Stimulated activated CD4-positive, alpha-beta T cell treated with anti-CD3 and anti-CD28 coated beads, Interleukin-4, amount 100 ng/mL, for 48 hours (primary cell): ENCODE results near the gene FBXL19.
A peak's percentile ranks its signal among the peaks of the same experiment; 100 is the strongest.

Source experiments
- DNase-seq, 2 donors: peaks; one replicate each; pipeline ENCODE4 v3.0.0-alpha.2; 2020; ENCODE audit warnings: low read depth in 2 of 2

Gene FBXL19

GRCh38 chr16:30986129-30986991 lies 63.0 kb downstream of the FBXL19 start:
- DNase-seq, result no peak

- no peak for DNase-seq
Measured at GRCh38 chr16:30987581-30988190, 64.3 kb downstream of the FBXL19 start.

GRCh38 chr16:30989469-30990047 lies 66.2 kb downstream of the FBXL19 start:
- DNase-seq, result no peak

DNA sequence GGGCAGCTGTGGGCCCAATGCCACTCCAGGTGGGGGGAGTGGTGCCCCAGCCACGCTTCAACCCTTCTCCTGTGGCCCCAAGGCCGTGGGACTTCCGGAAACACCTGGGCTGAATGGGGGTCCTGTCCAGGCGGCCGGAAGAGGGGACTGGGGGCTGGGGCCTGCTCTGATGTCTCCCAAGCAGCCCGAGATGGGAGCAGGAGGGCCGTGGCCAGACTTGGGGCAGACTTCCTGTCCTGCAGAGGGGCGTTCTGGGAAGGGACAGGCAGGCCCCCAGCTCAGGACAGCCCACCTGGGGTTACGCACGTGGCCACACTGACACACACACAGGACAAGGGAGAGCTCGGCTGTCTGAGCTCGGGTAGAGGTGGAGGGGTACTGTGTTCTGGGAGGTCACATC lies 66.7 kb downstream of the FBXL19 start:
- no peak for DNase-seq

DNA sequence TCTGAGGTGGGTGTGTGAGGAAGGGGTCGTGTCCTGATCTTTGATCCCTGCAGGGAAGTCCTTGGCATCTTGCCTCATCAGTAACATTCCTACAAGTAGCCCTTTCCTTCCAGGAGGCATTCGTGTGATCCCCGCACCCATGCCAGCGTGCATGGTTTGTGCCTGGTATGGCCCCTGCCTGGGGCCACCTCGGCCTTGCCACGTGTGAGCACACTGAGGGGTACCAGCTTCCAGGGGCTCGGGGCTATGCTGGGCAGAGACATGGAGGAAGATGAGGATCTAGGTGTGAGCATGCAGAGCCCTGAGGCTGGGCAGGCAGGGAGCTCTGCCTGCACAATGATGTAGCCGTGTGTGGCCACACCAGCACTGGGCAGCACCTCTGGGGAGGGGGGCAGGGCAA lies 67.7 kb downstream of the FBXL19 start:
- no peak for DNase-seq

GRCh38 chr16:30992276-30992780 lies 69.0 kb downstream of the FBXL19 start:
- DNase-seq, result no peak

GRCh38 chr16:30992931-30993816 lies 69.8 kb downstream of the FBXL19 start:
- no peak for DNase-seq

DNA sequence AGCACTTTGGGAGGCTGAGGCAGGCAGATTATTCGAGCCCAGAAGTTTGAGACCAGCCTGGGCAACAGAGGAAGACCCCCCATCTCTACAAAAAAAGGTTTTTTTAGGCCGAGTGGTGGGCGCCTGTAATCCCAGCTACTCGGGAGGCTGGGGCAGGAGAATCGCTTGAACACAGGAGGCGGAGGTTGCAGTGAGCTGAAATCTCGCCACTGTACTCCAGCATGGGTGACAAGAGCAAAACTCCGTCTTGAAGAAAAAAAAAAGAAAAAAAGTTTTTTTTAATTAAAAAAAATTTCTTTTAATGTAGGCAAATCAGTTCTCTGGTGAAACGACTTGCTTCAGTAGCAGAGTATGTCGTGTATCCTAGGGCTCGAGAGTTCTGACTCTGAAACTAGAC lies 72.6 kb downstream of the FBXL19 start:
- no peak for DNase-seq

DNA sequence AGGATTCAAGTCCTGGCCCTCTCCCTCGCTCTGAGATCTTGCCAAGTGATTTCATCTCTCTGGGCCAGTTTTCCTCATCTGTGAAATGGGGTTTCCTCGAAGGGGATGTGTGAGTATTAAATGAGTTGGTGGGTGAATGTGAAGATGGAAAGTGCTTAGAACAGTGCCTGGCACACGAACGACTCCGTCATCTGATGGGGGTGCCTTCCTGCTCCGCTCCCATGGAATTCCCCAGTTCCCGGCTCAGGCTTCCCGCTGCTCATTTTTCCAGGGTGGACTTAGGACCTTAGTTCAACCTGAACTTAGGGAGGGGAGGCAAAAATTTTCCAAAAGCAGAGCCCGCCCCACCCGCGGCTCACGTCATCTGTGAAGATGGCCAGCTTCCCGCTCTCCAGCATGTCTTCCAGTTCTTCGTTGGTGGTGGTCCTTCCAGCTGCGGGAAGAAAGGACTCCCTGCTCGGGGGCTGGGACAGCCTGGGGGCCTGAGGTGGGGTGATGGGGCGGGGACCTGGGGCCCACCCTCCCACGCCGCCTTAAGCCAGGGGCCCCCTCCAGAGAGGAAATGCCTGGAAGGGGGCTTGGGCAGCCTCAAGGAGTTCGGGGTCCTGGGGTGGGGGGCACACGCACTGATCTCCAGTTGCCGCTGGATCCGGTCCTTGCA lies 73.1 kb downstream of the FBXL19 start:
- no peak for DNase-seq

DNA sequence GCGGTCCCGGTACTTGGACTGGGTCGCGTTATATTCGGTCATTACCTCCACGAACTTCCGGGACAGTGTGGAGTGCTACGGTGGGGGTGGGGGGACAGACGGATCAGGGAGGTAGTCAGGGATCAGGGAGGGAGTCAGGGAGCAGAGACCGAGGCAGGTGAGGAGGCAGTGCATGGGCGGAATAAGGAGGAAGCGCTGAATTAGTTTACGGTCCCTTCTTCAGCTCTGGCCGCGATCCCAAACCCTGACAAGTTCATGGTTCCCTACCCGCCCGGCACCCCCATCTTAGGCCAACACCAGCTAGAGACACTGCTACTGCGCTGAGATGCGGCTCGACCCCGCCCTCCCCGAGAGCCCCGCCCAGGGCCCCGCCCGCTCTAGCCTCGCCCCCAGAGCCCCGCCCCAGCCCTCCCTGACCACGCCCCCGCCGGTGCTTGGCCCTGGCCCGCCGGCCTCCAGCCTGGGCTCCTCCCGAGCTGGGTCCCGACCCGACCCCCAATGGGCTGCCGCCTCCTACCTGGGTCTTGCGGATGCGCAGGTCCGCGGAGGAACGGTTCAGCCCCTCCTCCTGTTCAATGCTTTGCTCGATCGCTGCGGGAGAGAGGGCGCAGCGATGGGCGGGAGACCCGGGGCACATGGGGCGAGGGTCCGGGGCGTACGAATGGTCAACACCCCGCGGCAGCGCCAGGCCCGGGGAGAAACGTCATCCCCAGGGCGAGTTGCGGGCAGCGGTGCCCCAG lies 73.8 kb downstream of the FBXL19 start:
- peak; percentile 78 to 88 for DNase-seq

DNA sequence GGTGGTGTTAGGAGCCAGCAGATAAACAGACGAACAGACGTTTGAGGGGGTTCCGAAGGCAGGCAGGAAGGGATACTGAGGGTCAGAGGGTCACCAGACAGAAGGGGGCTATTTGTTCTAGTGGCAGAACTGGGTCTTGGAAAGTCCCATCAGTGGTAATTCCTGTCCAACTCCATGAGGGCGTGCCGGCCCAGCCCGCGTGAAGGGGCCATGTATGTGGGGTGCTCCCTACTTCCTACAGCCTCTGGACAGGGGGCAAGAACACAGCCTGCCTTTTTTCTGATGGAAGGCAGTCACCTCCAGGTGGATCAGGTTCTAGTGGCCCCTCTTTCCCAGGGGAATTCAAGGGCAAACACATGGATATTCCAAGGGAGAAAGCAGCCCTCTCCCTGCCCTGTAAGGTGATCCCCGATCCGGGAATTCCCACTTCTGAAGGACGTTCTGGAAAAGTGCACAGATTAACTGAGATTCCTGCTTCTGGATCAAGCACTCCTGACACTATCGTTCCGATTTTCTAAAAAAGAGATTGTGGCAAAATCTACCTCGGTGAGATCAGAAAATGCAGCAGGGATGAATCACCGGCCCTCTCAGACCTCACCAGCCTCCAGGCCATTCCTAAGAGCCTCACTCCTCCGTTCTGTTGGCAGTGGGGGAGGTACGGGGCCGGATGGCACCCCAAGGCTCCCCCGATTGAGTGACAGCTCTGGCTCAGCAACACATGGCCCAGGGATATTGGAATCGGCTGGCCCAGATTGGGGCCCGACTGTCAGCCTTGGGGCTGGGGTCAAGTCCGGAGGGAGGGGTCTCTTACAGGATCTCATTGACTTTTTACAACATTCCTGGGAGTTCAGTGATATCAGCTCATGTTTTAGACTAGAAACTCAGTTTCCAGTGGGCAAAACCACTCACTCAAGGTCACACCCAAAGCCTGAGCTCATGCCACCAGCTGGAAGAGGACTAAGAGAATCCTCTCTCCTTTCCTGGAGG lies 74.6 kb downstream of the FBXL19 start:
- DNase-seq, result no peak
